Measurements from ENCODE around the gene RWDD3.

Gene RWDD3

DNA sequence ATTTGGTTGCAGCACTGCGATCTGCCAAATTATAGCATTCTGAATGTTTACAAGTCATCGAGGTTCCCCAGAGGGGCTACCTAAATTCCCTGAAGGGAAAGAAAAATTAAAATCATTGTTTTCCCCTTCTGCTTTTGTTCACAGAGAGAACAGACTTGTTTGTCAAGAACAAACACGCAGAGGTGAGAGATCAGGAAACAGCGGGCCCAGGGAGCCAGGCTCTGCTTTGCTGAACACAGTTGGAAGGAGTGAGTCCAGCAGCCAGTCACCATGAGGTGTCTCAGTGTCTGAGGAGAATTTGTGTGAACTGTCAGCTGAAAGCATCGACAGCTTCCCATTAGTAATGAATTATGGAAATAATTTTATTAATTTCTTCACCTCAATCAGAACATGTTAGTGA is 52.5 kb downstream of the RWDD3 start:
- no peak for DNase-seq

GRCh38 chr1:95287081-95287480 is 53.1 kb downstream of the RWDD3 start:
- DNase-seq: no peak

DNA sequence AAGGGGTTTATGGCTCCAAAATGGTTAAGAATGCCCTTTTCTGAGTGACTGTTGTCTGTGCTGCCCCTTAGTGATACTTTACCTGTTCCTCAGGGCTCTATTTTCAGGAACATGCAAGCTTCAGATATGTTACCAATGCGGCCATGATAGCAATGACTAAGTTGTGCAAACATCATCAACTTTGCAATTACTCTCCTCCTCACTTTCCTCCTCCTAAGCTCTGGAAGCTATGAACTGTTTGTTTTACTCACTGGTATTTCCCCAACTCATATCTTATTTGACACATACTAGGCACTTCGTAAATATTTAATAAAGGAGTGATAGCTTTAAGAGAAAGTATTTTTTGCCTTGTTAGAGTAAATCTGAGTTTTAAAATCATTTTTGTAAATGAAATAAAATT is 53.8 kb downstream of the RWDD3 start:
- no peak for DNase-seq
